BLaER1 treated with 17β-estradiol and CSF1 and Interleukin-3, amounts not matched to agents 10 nM and 100 nM (cell line): ENCODE results near the gene REPS2.

Source experiments
- H3K27ac ChIP-seq, 11 experiments: shearing (Covaris generic); formaldehyde crosslinking; 2 replicates each; pipeline ENCODE4 v1.8.1; 2022
- H3K27me3 ChIP-seq, 11 experiments: shearing (Covaris generic); formaldehyde crosslinking; 2 replicates each; pipeline ENCODE4 v1.8.1; 2022
- H3K36me3 ChIP-seq, 11 experiments: shearing (Covaris generic); formaldehyde crosslinking; 2 replicates each; pipeline ENCODE4 v1.8.1; 2022
- H3K4me1 ChIP-seq, 10 experiments: shearing (Covaris generic); formaldehyde crosslinking; 2 replicates each; pipeline ENCODE4 v1.8.1; 2022
- H3K4me2 ChIP-seq, 11 experiments: shearing (Covaris generic); formaldehyde crosslinking; 2 replicates each; pipeline ENCODE4 v1.8.1; 2022
- H3K4me3 ChIP-seq, 10 experiments: shearing (Covaris generic); formaldehyde crosslinking; 2 replicates each; pipeline ENCODE4 v1.8.1; 2022
- H3K9ac ChIP-seq, 11 experiments: shearing (Covaris generic); formaldehyde crosslinking; 2 replicates each; pipeline ENCODE4 v1.8.1; 2022
- H3K9me3 ChIP-seq, 11 experiments: shearing (Covaris generic); formaldehyde crosslinking; replicated peaks in 1 of 11; 2 replicates each; pipeline ENCODE4 v1.8.1; 2022
- H4K20me1 ChIP-seq, 11 experiments: shearing (Covaris generic); formaldehyde crosslinking; 2 replicates each; pipeline ENCODE4 v1.8.1; 2022
- Cebpa-rat ChIP-seq, 11 experiments: shearing (Covaris generic); IDR thresholded peaks; 2 replicates each; pipeline ENCODE4 v1.8.1; 2022

Gene REPS2

DNA sequence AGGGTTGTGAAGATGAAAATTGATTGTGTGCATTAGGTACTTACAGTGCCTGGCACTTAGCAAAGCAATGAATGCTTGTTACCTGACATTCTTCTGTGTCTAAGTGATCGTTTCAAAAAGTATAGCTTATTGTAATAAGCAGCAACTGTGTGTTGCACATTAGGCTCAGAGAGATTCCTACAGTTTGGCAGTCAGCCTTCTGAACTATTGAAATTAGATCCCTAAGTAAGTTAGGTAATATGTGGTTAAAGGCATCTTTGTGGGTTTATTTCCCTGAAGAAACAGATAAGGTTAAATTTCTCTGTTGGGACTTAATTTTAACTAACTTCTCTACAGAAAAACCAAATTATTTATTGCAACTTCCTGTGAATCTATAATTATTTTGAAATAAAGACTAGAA, 93.4 kb downstream of the REPS2 start:
- no peak overlapping the region for H3K4me3 ChIP-seq
- H3K27ac ChIP-seq, result no peak overlapping the region
- no peak overlapping the region for H3K4me2 ChIP-seq
- H3K27me3 ChIP-seq, result peaks cover 83 to 100% (median 99%) of the 10 kb centered on the region in 11 experiments
- H3K9ac ChIP-seq, result no peak overlapping the region
- no peaks in the 10 kb centered on the region for H3K36me3 ChIP-seq
- H4K20me1 ChIP-seq, result peaks cover 0 to 7% (median 0%) of the 10 kb centered on the region in 11 experiments; a peak in 2 of 22 replicates
- peaks cover 0 to 7% (median 0%) of the 10 kb centered on the region in 11 experiments; a peak in 1 of 22 replicates for H3K9me3 ChIP-seq
- TF ChIP-seq Cebpa-rat (IDR thresholded peaks at IDR 0.05), result no peak
- peaks cover 0 to 8% (median 0%) of the 10 kb centered on the region in 10 experiments; a peak in 2 of 20 replicates for H3K4me1 ChIP-seq

DNA sequence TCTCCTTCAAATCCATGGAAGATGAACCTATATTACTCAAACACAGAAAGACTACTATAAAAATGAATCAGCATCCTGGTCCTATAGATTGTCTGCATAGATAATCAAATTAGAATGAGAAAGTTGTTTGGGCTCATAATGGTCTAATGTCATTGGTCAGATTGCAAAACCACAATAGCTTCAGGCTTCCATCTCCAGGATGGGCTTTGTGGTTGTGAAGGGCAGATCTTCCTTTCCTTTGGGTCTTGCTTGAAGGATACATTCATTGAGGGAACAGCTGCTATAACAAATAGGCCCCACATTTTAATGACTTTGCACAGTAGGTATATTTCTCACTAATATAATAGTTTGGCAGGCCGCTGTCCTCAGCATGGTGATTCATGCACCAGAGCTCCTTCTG, 94.3 kb downstream of the REPS2 start:
- no peaks in the 10 kb centered on the region for H3K36me3 ChIP-seq
- no peak overlapping the region for H3K4me3 ChIP-seq
- no peak overlapping the region for H3K4me2 ChIP-seq
- no peak overlapping the region for H3K9ac ChIP-seq
- peaks cover 0 to 7% (median 0%) of the 10 kb centered on the region in 11 experiments; a peak in 1 of 22 replicates for H3K9me3 ChIP-seq
- TF ChIP-seq Cebpa-rat (IDR thresholded peaks at IDR 0.05), result no peak
- no peak overlapping the region for H3K27ac ChIP-seq
- H4K20me1 ChIP-seq, result peaks cover 0 to 7% (median 0%) of the 10 kb centered on the region in 11 experiments; a peak in 2 of 22 replicates
- H3K27me3 ChIP-seq, result peaks cover 80 to 100% (median 99%) of the 10 kb centered on the region in 11 experiments
- H3K4me1 ChIP-seq, result peaks cover 0 to 8% (median 0%) of the 10 kb centered on the region in 10 experiments; a peak in 2 of 20 replicates

DNA sequence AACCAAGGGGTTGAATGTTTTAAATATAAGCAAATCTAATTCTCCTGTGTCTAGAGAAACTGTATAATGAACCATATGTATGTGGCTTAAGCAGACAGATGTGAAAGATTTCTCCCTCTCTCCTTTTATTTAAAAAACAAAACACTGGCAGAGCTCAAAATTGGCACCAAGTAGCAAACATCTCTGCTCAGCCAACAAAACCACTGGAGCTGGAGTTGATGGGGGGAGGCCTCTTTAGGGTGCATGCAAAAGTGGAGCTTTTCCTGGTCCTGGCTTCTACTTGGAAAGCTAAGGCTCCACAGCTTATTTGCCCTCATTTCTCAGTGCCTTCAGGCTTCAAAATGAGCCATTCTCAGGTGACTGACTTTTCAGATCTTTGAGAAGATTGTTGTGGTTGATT, 95.6 kb downstream of the REPS2 start:
- H3K27ac ChIP-seq, result no peak overlapping the region

DNA sequence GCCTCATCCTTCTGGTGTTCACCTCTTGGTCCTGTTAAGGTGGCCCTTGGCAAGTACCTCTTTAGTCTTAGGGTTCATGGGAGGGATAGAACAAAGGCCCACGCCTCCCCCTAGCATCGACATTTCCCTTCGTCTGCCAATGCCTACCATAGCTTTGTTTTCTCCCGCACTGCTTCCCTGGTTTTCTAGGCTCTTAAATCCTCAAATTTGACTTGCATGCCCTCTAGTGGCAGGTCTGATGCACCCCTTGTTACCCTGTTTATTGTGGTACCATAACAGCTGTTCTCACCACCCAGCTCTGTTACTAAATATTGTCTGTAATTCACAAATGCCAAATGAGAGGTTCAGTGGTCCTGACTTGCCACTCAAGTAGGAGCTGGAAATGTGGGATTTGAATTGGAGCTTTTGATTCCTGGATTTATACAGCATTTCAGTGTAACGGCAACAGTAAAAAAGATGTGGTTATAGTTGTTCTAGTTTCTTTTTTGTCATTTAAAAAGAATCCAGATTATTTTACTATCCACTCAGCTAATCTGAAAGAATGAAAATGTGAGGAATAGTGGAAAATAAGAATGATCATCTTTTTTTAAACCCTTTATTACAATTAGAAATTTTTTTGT, 100.1 kb downstream of the REPS2 start:
- H3K27ac ChIP-seq, result no peak overlapping the region

More for the DNA sequence above, 95.6 kb downstream of the REPS2 start:
- no peak overlapping the region for H3K9ac ChIP-seq
- H3K4me3 ChIP-seq, result no peak overlapping the region
- H4K20me1 ChIP-seq, result peaks cover 0 to 7% (median 0%) of the 10 kb centered on the region in 11 experiments; a peak in 3 of 22 replicates
- no peaks in the 10 kb centered on the region for H3K36me3 ChIP-seq
- peaks cover 81 to 100% (median 98%) of the 10 kb centered on the region in 11 experiments for H3K27me3 ChIP-seq
- TF ChIP-seq Cebpa-rat (IDR thresholded peaks at IDR 0.05), result no peak
- H3K4me2 ChIP-seq, result no peak overlapping the region
- peaks cover 0 to 7% (median 0%) of the 10 kb centered on the region in 11 experiments; a peak in 1 of 22 replicates for H3K9me3 ChIP-seq
- no peaks in the 10 kb centered on the region for H3K4me1 ChIP-seq

DNA sequence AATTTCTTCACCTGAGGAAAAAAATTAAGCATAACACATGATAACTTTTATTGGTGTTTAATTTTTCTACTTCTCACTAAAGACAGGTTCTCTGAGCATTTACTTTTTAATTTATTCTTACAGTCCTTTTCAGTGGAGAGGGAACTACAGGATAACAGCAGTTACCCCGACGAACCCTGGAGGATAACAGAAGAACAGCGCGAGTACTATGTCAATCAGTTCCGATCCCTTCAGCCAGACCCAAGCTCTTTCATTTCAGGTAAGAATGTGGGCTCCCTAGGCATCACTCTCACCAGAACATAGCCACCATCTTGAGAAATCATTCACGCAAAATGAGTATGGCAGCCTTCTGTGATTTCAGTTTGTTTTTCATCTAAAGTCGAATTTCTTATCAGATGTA, 100.8 kb downstream of the REPS2 start:
- H3K4me2 ChIP-seq, result no peak overlapping the region
- H3K36me3 ChIP-seq, result no peaks in the 10 kb centered on the region
- no peak overlapping the region for H3K9ac ChIP-seq
- no peak for TF ChIP-seq Cebpa-rat (IDR thresholded peaks at IDR 0.05)
- H3K27me3 ChIP-seq, result peaks cover 50 to 97% (median 88%) of the 10 kb centered on the region in 11 experiments
- no peaks in the 10 kb centered on the region for H3K4me1 ChIP-seq
- no peak overlapping the region for H3K27ac ChIP-seq
- H3K9me3 ChIP-seq, result no peaks in the 10 kb centered on the region
- no peak overlapping the region for H3K4me3 ChIP-seq
- H4K20me1 ChIP-seq, result peaks cover 0 to 7% (median 0%) of the 10 kb centered on the region in 11 experiments; a peak in 2 of 22 replicates

More for the DNA sequence above, 100.1 kb downstream of the REPS2 start:
- Histone ChIP-seq H3K4me1 (no peaks in the 10 kb centered on the region), H3K4me2 (no peak overlapping the region), H3K27me3 (peaks cover 55 to 98% (median 88%) of the 10 kb centered on the region in 11 experiments), H4K20me1 (peaks cover 0 to 7% (median 0%) of the 10 kb centered on the region in 11 experiments; a peak in 2 of 22 replicates), H3K36me3 (no peaks in the 10 kb centered on the region), H3K9me3 (no peaks in the 10 kb centered on the region), H3K9ac (no peak overlapping the region), H3K4me3 (no peak overlapping the region)
- no peak for TF ChIP-seq Cebpa-rat (IDR thresholded peaks at IDR 0.05)

DNA sequence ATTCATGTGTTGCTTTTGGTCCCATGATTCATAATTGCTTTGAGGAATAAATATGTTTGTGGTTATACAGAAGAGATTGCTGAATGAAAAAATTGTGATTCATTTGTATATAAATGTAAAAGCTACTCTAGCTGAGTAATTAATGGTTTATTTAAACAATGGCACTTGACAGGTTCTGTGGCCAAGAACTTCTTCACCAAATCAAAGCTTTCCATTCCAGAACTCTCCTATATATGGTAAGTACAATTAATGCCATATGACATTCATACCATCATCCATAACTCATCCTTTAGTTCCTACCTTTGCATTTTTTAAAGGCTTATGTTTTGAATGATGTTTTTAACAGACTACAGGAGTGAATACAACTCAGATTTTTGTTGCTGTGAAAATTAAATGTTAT, 105.8 kb downstream of the REPS2 start:
- peaks cover 36 to 84% (median 75%) of the 10 kb centered on the region in 11 experiments for H3K27me3 ChIP-seq
- H3K9ac ChIP-seq, result no peak overlapping the region
- no peaks in the 10 kb centered on the region; a peak in 2 of 22 replicates for H4K20me1 ChIP-seq
- H3K4me1 ChIP-seq, result no peaks in the 10 kb centered on the region
- no peak overlapping the region for H3K4me2 ChIP-seq
- no peaks in the 10 kb centered on the region for H3K36me3 ChIP-seq
- H3K27ac ChIP-seq, result no peak overlapping the region
- H3K9me3 ChIP-seq, result no peaks in the 10 kb centered on the region
- H3K4me3 ChIP-seq, result no peak overlapping the region
- TF ChIP-seq Cebpa-rat (IDR thresholded peaks at IDR 0.05), result no peak

DNA sequence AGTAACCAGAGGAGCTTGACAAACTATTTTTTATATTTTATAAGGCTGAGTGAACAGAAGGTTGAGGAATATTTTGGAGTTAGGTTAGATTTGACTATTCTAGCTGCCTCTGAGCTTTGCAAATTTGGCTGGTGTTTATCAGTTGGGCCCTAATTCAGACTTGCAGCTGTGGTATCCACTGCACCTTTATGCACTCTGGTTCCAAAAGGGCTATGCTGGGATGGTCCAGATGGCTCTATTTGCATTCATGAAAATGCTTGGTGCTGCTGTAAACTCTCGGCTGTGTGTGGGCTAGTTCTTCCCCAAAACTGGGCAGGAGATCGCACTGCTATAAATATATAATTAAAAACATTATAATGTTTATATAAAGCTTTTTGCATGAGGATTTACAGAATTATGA, 106.3 kb downstream of the REPS2 start:
- no peak overlapping the region for H3K27ac ChIP-seq
- peaks cover 36 to 84% (median 75%) of the 10 kb centered on the region in 11 experiments for H3K27me3 ChIP-seq
- no peaks in the 10 kb centered on the region; a peak in 1 of 22 replicates for H4K20me1 ChIP-seq
- no peaks in the 10 kb centered on the region for H3K36me3 ChIP-seq
- H3K4me1 ChIP-seq, result no peaks in the 10 kb centered on the region
- TF ChIP-seq Cebpa-rat (IDR thresholded peaks at IDR 0.05), result no peak
- H3K4me3 ChIP-seq, result no peak overlapping the region
- no peaks in the 10 kb centered on the region for H3K9me3 ChIP-seq
- H3K4me2 ChIP-seq, result no peak overlapping the region
- H3K9ac ChIP-seq, result no peak overlapping the region

DNA sequence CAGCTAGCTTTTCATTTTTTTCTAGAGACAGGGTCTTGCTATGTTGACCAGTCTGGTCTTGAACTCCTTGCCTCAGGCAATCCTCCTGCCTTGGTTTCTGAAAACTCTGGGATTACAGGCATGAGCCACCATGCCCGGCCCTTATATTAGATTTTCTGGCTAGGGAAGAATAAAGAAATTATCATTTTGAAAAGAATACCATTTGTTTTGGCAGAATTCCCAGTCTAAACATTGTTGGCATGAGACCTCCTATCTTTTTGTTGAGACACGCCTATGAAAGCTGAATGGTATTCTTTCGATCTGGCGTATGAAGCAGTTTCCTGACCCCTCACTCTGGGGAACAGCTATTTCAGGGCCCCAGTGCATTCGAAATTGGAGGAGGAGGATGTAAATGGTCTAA, 107.0 kb downstream of the REPS2 start:
- Histone ChIP-seq H3K4me2 (no peak overlapping the region), H3K9ac (no peak overlapping the region), H3K9me3 (no peaks in the 10 kb centered on the region), H4K20me1 (no peaks in the 10 kb centered on the region; a peak in 1 of 22 replicates), H3K27ac (no peak overlapping the region), H3K27me3 (peaks cover 38 to 84% (median 75%) of the 10 kb centered on the region in 11 experiments), H3K4me1 (no peaks in the 10 kb centered on the region), H3K4me3 (no peak overlapping the region), H3K36me3 (no peaks in the 10 kb centered on the region)
- no peak for TF ChIP-seq Cebpa-rat (IDR thresholded peaks at IDR 0.05)

DNA sequence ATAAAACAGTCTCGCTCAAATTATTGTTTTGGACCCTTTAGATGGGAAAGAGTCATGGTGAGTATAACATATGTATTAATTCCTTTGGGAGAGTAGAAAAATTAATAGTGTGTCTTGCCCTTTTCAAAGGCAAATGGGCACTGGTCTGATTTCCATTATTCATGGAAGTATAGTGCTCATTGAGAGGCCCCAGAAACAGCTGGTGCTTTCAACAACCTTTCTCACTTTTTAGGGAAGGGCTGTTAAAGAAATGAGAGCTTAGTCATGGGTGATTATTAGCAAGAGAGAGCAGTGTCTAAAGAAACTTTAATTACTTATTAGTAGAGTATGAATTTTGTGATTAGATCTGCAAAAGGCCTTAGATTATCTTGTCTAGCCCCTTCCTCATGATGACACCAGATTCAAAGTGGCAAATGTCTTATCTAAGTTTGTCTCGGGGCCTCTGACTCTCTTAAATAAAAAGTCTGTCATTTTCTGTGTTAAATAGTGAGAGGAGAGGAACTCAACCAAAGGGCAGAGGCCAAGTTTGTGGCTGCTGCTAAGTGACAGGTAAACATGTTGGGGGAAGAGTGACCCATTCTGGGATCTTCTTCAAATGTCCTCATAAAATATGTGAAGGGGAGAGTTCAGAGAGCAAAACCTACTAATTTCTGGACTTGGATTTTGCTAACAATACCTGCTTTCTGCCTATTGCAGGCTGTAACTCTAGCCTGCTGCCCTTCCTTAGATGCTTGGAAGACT, 110.6 kb downstream of the REPS2 start:
- no peaks in the 10 kb centered on the region for H3K4me1 ChIP-seq
- H3K4me2 ChIP-seq, result no peak overlapping the region
- peaks cover 56 to 89% (median 83%) of the 10 kb centered on the region in 11 experiments for H3K27me3 ChIP-seq
- H3K9me3 ChIP-seq, result no peaks in the 10 kb centered on the region
- H3K27ac ChIP-seq, result no peak overlapping the region
- H3K4me3 ChIP-seq, result no peak overlapping the region
- no peaks in the 10 kb centered on the region; a peak in 1 of 22 replicates for H4K20me1 ChIP-seq
- no peak for TF ChIP-seq Cebpa-rat (IDR thresholded peaks at IDR 0.05)
- H3K9ac ChIP-seq, result no peak overlapping the region
- no peaks in the 10 kb centered on the region for H3K36me3 ChIP-seq
